ENCODE results near the gene TTC23.

The TTC23 gene

DNA sequence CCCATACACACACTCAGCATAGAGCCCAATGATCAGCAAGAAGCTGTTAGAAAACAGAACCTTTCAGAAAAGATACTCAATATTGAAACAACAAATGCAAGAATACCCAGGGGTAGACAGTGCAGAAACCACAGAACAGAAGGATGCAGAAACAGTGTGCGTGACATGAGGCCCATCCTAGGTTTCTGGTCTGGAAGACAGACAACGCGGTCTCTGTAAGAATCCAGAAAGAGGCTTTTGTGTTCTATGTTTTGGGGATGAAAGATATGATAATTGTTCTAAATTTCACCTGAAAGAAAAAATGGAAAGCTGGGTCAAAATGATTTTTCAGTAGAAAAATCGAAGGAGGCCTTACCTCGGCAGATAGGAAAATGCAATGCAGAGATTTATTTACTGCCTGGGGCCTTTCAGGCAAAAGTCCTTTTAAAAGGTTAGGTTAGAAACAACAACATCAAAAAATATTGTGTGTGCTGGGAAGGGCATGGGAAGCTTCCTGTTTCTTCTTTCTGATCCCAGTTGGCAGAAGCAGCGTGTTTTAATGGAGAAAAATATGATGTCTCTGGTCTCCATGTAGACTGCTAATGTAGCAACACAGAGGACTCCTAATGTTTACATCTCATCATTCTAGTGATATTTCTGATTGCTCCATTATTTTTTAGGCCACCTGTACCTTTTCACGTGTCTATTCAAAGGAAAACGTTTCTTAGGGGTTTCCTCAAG, 127.5 kb downstream of the TTC23 start:
- no peak for DNase-seq (ENCODE audit: low read depth)
- TF ChIP-seq, protein P1, sequence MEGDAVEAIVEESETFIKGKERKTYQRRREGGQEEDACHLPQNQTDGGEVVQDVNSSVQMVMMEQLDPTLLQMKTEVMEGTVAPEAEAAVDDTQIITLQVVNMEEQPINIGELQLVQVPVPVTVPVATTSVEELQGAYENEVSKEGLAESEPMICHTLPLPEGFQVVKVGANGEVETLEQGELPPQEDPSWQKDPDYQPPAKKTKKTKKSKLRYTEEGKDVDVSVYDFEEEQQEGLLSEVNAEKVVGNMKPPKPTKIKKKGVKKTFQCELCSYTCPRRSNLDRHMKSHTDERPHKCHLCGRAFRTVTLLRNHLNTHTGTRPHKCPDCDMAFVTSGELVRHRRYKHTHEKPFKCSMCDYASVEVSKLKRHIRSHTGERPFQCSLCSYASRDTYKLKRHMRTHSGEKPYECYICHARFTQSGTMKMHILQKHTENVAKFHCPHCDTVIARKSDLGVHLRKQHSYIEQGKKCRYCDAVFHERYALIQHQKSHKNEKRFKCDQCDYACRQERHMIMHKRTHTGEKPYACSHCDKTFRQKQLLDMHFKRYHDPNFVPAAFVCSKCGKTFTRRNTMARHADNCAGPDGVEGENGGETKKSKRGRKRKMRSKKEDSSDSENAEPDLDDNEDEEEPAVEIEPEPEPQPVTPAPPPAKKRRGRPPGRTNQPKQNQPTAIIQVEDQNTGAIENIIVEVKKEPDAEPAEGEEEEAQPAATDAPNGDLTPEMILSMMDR (conservative IDR thresholded peaks at IDR 0.05; ENCODE audit: low read depth, low read length), result no peak
- H3K4me3 ChIP-seq (ENCODE audit: low read length), result no peak overlapping the region

DNA sequence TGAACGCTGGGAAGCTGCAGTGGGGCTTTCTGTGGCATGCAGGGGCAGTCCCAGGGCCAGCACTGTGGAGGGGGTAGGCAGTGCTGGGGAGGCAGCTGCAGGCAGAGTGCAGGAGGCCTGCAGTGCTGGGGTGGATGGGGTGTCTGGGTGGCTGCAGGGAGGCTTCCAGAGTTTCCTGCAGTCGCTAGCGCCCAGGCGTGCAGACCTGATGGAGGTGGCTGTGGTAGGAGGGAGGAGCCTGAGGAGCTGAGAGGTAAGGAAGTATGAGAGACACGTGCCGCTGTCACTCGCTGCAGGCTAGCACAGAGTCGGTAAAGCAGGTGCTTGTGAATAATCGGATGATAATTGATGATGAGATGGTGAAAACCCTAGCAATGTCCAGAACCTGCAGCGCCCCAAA, 128.2 kb downstream of the TTC23 start:
- no peak overlapping the region for H3K4me3 ChIP-seq (ENCODE audit: low read length)
- TF ChIP-seq, protein P1 (conservative IDR thresholded peaks at IDR 0.05; ENCODE audit: low read depth, low read length), result no peak

DNA sequence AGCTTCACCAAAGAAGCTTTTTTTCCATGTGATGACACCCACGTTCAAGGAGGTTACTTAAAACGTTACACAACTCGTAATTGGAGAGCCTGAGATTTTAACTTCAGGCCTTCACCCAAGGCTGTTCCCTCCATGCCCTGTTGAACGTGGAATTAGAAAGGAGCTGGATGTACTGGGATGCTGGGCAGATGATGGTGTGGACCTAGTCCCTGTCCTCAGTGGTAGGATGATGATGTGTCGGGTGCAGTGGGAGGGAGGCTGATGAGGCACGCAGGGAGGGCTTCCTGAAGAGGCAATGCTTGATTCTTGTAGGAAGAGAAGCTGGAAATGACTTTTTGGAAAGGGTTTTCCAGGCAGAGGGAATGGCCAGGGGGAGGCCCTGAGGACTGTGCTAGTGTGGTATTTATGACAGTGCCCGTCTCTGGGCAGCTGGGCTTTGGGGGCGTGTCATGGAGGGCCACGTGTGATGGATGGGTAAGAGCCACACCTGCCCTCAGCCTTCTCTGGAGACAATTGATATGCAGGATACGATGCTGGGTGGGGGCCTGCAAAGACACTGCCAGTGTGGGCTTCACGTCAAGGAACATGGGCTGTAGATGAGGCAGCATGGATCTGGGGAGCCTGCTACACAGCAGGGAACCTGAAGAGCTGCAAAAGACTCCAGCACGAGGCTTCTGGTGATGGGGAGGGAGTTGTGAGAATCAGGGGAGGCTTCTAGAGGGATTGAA, 129.2 kb downstream of the TTC23 start:
- H3K4me3 ChIP-seq (ENCODE audit: low read length), result no peak overlapping the region
- DNase-seq (ENCODE audit: low read depth), result no peak
- TF ChIP-seq, protein P1 (conservative IDR thresholded peaks at IDR 0.05; ENCODE audit: low read depth, low read length), result no peak

More for the DNA sequence above, 128.2 kb downstream of the TTC23 start:
- DNase-seq (ENCODE audit: low read depth), result no peak

DNA sequence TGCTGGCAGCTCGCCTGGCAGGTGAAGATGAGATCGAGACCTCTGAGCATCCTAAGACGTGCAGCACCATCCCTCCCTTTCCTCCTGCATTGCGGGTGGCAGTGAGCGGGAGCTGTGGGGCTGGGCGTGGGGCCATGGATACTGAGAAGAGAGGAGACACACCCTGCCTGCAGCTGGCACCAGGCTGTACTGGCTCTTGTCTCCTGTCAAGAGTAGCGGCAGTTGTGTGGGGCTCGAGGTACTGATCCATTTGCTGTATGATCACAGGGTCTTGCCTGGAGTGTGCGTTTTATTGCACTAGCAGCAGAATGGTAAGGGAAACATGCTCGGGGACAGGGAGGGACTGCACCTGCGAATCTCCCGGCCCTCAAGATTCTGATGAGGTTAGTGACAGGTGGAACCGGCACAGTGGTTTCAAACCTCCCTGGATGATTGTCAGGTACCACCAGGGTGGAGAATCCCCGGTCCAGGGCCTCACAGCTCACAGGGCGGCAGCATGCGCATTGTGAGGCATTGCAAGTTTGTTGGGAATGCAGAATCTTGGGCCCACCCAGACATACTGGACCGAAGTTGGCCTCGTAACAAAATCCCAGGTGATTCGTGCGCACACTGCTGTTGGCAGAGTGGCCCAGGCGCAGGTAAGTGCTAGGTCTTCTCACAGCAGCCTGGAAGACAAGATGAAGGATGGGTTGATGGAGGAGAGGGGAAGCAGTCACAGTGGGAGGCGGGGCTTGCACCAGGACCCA, 130.4 kb downstream of the TTC23 start:
- no peak for DNase-seq (ENCODE audit: low read depth)
- no peak overlapping the region for H3K4me3 ChIP-seq (ENCODE audit: low read length)
- TF ChIP-seq, protein P1 (conservative IDR thresholded peaks at IDR 0.05; ENCODE audit: low read depth, low read length), result no peak

DNA sequence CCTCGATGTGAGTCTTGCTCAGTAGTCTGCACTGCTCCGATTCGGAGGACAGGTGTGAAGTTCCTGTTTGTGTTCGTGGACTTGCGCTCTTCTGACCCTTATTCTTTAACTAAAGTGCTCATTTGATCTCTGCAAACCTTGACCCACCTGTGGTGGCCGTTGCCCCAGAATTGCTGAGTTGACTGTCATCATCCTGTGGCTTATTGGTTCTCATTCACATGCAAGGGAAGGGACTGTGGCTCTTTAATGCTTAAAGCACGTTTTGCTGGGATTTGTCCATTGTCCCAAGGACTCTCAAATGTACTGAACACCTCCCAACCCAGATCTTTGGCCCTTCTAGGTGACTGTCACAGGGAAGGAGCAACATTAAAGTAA, 131.1 kb downstream of the TTC23 start:
- no peak overlapping the region for H3K4me3 ChIP-seq (ENCODE audit: low read length)
- TF ChIP-seq, protein P1 (conservative IDR thresholded peaks at IDR 0.05; ENCODE audit: low read depth, low read length), result no peak
- no peak for DNase-seq (ENCODE audit: low read depth)

DNA sequence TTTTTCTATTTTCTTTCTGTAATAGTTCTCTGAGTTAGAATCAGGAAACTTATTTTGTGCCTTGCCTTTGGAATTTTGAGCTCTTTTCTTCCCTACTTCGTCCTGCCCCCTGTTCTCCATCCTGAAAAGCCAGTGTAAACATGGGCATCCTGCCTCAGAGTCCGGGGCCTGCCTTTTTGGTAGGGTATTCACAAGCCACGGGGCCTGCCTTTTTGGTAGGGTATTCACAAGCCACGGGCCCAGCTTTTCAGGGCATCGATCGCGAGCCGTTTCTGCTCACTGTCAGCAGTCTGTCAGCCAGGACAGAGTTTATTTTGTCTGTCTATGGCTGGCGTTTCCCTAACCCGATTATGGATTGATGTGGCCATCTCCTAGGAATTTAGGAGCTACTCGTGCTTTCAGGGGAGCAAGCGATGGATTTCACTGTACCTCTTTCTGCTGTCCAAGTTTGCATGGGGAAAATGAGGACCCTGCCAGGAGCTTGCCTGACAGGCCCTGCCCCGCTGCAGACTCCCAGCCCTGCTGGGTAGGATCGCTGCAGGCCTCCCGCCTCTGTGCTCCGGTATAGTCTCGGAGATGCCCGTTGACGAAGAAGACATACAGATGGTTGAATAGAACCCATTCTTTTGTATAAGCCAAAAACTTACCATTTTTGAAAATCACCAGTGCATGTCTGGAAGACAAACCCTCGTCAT, 131.7 kb downstream of the TTC23 start:
- H3K4me3 ChIP-seq (ENCODE audit: low read length), result no peak overlapping the region
- no peak for DNase-seq (ENCODE audit: low read depth)
- TF ChIP-seq, protein P1 (conservative IDR thresholded peaks at IDR 0.05; ENCODE audit: low read depth, low read length), result no peak
